HG02571 (cell line): ENCODE data around the gene FUT2.
"Not testable (repeated sequence)": the region's sequence is repeated elsewhere in the genome, so short reads cannot be mapped to it uniquely, and the experiment has no call there.

Experiments
- ATAC-seq: cut with Tn5 transposase; IDR thresholded peaks from one replicate; pipeline ENCODE4 v1.9.1; 2021; ENCODE audit warnings: mild to moderate bottlenecking, moderate library complexity; ENCODE audit not compliant: unreplicated experiment

FUT2 gene

DNA sequence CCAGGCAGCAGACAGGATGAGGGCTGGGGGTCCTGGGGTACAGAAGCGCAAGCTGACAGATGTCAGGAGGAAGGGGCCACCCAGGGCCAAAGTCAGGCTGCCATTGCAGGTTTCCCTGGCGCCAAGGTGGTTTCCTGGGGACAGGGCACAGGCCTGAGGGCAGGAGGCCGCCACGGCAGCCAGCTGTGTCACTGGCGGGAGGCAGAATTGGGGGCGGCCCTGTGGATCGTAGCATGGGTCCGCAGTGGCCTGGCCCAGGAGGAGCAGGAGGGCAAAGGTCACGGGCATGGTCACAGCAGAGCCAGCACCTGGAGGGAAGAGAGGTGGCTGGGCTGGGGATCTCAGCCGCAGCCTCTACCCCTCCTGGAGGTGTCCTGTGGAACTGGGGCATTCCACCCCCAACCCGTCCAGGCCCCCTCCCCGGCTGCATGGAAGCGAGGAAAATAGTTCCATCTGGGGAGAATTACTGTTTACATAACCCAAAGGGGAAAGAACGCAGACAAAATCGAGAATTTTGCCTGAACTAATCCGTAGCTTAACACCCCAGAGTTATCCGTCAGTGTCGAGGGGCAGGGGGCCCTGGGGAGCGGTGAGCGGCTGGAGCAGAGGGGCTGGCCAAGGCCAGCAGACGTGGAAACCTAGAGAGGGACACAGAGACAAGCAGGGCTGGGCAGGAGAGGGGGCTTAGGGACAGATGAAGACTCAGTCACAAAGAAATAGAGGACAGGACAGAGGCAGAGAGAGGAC lies 24.9 kb upstream of the FUT2 start:
- ATAC-seq = no peak

- ATAC-seq = no peak
These were observed 24.2 kb upstream of the FUT2 start for GRCh38 chr19:48671446-48671995.

- ATAC-seq = no peak
These were observed 22.8 kb upstream of the FUT2 start, which contains the start of gene NTN5 for GRCh38 chr19:48672994-48673393. TSS of gene NTN5 (minus strand) at chr19:48673017. CDS start at chr19:48670986, 2,031 bp downstream.

- ATAC-seq = no peak
These were observed 22.2 kb upstream of the FUT2 start for GRCh38 chr19:48673436-48674100.

DNA sequence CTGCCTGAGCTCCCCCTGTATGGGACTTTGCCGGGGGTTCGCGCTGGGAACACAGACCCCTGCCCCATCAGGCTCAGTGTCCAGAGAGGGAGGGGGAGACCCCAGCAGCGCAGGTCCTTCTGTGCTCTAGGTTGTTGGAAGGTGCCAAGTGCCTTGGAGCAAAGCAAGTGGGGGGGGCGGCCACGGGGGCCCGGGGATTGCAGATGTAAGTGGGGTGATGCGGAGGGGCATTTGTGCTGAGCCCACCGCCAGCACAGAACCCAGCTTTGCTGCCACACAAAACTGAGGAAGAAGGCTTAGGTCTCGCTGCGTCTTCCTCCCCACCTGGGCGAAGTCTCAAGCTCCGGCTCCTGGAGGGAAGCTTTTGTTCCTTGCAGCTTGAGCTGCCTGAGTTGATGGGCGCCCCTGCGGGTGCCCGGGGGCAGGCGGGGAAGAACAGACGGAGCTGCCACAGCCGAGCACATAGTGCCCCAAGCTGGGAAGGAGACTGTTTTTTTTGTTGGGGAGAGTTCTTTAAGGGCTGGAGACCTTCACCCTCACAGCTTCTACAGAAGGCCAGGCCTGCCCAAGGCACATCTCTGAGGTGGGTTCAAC lies 21.5 kb upstream of the FUT2 start:
- no peak for ATAC-seq

DNA sequence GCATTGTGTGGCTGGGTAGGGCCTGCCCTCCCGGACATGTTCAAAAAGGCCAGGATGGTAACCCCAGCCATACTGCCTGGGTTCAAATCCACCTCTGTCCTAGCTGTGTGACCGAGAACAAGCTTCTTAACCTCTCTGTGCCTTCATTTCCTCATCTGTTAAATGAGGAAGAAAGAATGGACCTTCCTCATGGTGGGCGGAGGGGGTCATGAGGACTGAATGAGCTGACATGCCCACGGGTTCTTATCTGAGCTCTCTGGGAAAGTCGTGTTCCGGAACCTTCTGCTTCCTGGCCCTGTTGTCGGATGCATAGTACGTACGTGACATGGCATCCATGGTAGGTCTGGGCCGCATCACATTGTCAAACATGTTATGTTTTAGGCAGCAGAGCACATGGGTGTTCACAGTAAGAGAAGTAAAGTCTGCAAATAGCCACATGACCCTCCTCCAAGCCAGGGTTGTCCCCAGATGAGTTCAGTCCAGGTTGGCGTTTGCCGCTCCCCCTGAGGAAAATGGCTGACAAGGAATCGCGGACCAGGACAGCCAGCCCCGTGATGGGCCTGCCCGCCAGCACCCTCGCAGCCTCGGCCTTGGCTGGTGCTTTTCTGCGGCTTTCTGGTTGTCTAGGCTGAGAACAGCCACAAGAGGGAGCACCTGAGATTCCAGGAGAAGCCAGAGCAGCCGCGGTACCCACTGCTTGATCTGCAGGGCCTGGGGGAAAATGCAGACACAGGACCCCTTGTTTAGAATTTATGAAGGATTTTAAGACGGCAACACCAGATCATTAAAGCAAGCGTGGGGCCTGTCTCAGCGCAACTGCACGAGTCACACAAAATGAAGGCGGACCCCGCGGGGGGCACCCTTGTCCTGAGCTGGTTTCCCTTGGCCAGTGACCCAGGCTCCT lies 20.6 kb upstream of the FUT2 start:
- ATAC-seq = no peak

GRCh38 chr19:48676487-48676886 lies 19.3 kb upstream of the FUT2 start:
- no peak for ATAC-seq

DNA sequence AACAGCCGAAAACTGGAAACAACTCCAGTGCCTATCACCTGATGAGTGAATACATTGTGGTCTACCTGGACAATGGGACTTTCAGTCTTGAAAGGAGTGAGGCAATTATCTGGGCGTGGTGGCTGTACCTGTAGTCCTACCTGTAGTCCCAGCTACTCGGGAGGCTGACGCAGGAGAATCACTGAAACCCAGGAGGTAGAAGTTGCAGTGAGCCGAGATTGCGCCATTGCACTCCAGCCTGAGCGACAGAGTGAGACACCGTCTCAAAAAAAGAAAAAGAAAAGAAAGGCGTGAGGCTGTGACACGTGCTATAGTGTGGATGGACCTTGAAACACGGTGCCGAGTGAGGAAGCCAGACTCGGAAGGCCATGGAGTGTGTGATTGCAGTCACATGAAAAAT lies 18.9 kb upstream of the FUT2 start:
- ATAC-seq = no peak

DNA sequence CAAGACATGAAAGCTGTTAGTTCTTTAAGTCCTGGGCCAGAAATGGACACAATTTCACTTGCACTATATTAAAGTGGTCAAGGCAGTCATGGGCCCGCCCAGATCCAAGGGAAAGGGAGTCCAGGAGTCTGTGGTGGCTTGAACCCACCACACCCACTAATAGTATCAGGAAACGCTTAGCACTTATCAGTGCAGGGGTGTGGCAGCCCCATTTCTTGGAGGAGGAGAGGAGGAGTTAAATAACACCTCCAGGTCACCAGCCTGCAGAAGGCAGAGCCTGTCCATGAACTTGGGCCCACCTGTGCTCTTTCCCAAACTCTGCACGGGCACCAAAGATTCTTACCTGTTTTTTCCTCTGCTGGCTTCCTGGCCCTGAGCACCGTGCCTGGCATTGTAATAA lies 17.6 kb upstream of the FUT2 start:
- ATAC-seq = no peak

DNA sequence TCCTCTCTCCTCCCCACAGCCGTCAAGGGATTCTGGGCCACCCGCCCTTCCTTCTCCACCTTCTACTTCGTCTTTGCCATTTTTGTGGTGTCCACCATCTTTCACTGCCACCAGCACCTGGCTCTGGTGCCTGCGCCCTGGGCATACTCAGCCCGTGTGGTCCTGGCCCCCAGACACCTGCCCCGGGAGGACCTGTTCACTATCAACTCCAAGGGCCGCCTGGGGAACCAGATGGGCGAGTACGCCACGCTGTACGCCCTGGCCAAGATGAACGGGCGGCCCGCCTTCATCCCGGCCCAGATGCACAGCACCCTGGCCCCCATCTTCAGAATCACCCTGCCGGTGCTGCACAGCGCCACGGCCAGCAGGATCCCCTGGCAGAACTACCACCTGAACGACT lies 15.8 kb upstream of the FUT2 start:
- not testable (repeated sequence) for ATAC-seq

GRCh38 chr19:48680436-48681126 lies 15.2 kb upstream of the FUT2 start:
- no peak for ATAC-seq

- ATAC-seq = no peak
These were observed 14.7 kb upstream of the FUT2 start for GRCh38 chr19:48681127-48681470.

GRCh38 chr19:48683349-48683748 lies 12.4 kb upstream of the FUT2 start:
- ATAC-seq = no peak

DNA sequence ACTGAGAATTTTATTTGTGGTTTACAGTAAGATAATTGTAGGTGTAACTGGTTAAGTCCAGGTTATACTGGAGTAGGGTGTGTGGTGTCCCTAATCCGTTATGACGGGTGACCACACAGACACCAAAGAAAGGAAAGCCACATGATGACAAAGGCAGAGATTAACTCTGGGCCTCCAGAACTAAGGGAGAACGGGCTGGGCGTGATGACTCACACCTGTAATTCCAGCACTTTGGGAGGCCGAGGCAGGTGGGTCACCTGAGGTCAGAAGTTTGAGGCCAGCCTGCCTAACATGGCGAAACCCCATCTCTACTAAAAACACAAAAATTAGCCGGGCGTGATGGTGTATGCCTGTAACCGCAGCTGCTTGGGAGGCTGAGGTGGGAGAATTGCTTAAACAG lies 10.2 kb upstream of the FUT2 start:
- ATAC-seq = no peak

DNA sequence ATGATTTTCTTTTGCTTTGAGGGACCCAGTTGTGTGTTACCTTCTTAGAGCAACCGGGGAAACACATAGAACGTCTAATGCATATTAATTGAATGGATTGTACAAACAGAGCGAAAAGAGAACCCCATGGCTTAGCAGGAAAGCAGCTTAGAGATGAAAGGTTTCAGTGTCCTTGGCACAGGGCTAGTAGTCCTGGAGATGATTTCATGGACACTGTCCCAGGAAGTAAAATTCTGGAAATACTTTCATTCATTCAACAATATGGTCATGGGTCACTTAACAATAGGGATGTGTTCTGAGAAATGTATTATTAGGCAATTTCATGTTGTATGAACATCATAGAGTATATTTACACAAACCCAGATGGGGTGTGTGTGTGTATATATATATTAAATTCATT lies 9.7 kb upstream of the FUT2 start:
- no peak for ATAC-seq

GRCh38 chr19:48686637-48687036 lies 9.1 kb upstream of the FUT2 start:
- not testable (repeated sequence) for ATAC-seq

DNA sequence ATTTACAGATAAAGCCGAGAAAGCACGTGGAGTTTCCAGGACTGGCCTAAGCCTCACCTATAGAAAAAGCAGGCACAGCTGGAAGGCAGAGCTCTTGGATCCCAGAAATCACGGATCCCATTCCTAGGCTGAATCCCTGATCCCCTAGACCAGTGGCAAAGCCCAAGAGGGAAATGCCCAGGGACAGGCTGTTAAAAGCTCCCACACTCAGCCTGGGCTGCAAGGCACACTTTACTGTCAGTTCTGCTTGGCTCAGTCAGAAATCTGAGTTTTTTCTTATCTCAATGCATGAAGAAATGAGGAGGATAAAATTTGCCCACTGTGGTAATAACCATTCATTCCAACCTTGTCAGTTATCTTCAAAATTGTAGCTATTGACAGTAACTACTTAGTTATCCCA lies 8.0 kb upstream of the FUT2 start:
- no peak for ATAC-seq

DNA sequence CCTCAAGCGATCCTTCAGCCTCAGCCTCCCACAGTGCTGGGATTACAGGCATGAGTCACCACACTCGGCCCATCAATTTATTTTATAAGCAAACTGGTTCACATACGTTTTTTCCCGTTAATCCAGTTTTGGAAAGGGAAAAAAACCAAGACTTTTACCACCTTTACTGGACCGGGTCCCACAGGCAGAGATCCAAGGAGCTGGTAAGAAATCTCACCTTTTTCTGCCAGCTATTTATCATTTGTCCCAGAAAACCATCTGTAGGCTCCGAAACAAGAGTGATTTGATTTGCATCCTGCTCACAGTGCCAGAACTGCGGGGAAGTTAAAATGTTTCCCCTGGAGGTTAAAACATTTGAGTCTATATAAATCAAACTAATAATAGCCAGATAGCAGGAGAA lies 6.3 kb upstream of the FUT2 start:
- no peak for ATAC-seq

GRCh38 chr19:48693629-48694028 lies 2.1 kb upstream of the FUT2 start:
- ATAC-seq = not testable (repeated sequence)

- no peak for ATAC-seq
These were observed 711 bp downstream of the FUT2 start for GRCh38 chr19:48696353-48697010.
